Type B pancreatic cell (in vitro differentiated cells): ENCODE data around the gene ALKBH3. TPM values are rescaled to one million over a fixed set of nuclear protein-coding genes. Genes with fewer than 3 reads are reported as not detected.
A peak's percentile ranks its signal among the peaks of the same experiment; 100 is the strongest.

ENCODE experiments used
- DNase-seq: peaks from one replicate; pipeline ENCODE4 v3.0.0; 2021; ENCODE audit warnings: mixed read lengths; ENCODE audit not compliant: unreplicated experiment; ENCODE audit errors: extremely low spot score
- H3K27ac Mint-ChIP-seq: 2 replicates; pipeline ENCODE4 v1.8.0; 2021; ENCODE audit warnings: mild to moderate bottlenecking, mixed read lengths
- H3K27me3 Mint-ChIP-seq: 2 replicates; pipeline ENCODE4 v1.8.0; 2021; ENCODE audit warnings: mixed read lengths
- H3K36me3 Mint-ChIP-seq: 2 replicates; pipeline ENCODE4 v1.8.0; 2021; ENCODE audit warnings: mixed read lengths
- H3K4me1 Mint-ChIP-seq: one replicate; pipeline ENCODE4 v1.8.0; 2021; ENCODE audit warnings: mixed read lengths; ENCODE audit not compliant: unreplicated experiment
- H3K4me3 Mint-ChIP-seq: 2 replicates; pipeline ENCODE4 v1.8.0; 2021; ENCODE audit warnings: mild to moderate bottlenecking, mixed read lengths
- H3K9me3 Mint-ChIP-seq: 2 replicates; pipeline ENCODE4 v1.8.0; 2021; ENCODE audit warnings: mixed read lengths
- CTCF ChIP-seq: fragments of 200-600 bp; sonication (generic); conservative IDR thresholded peaks from 2 replicates; pipeline ENCODE4 v1.5.0; 2021; ENCODE audit warnings: antibody characterized with exemption, mild to moderate bottlenecking
- long read RNA-seq: library from polyadenylated mRNA; unstranded; transcript quantifications from one replicate; pipeline ENCODE4 v2.0.0, GENCODE V29; 2020
- total RNA-seq: library from RNA; stranded (reverse); gene quantifications from 2 replicates; pipeline ENCODE4 v1.2.1, GENCODE V29; 2021; ENCODE audit warnings: low replicate concordance

ALKBH3 gene
- total RNA-seq = 27.3 and 30.6 TPM in 2 replicates
- long read RNA-seq, transcript ALKBH3-201 (10 exons, 1,474 nt) = major isoform, 64 of 94 reads
- long read RNA-seq, partial matches to known transcripts = 7 of 94 reads
- long read RNA-seq, other reads (novel, unspliced or antisense) = 23 of 94 reads

GRCh38 chr11:43880640-43881159 is at the start of gene ALKBH3:
Gene ALKBH3 (plus strand): TSS chr11:43880831. CDS start chr11:43882653, 1,822 bp downstream.
- Mint-ChIP-seq H3K9me3 (peaks cover 5% of the 10 kb centered on the region), H3K4me1 (peaks cover 16% of the 10 kb centered on the region), H3K27me3 (peaks cover 33% of the 10 kb centered on the region), H3K36me3 (peaks cover 4% of the 10 kb centered on the region), H3K4me3 (peak within 1 kb of the TSS; percentile 93), H3K27ac (peak within 1 kb of the TSS; percentile 82)
- DNase-seq = peak; percentile 94
- TF ChIP-seq CTCF = peak; percentile 24

GRCh38 chr11:43830928-43831440 is 49.6 kb upstream of the ALKBH3 start:
- no peak for DNase-seq
- no peaks in the 10 kb centered on the region for H3K27me3 Mint-ChIP-seq
- no peaks in the 10 kb centered on the region for H3K9me3 Mint-ChIP-seq
- H3K27ac Mint-ChIP-seq = peak overlapping the region; percentile 42
- peaks cover 5% of the 10 kb centered on the region for H3K36me3 Mint-ChIP-seq
- H3K4me3 Mint-ChIP-seq = no peak overlapping the region
- peaks cover 9% of the 10 kb centered on the region for H3K4me1 Mint-ChIP-seq
- no peak for TF ChIP-seq CTCF

- H3K36me3 Mint-ChIP-seq = peaks cover 5% of the 10 kb centered on the region
- no peak overlapping the region for H3K27ac Mint-ChIP-seq
- H3K4me1 Mint-ChIP-seq = peaks cover 9% of the 10 kb centered on the region
- H3K4me3 Mint-ChIP-seq = no peak overlapping the region
- no peaks in the 10 kb centered on the region for H3K9me3 Mint-ChIP-seq
- H3K27me3 Mint-ChIP-seq = no peaks in the 10 kb centered on the region
- no peak for DNase-seq
- TF ChIP-seq CTCF = no peak
Measured at GRCh38 chr11:43832536-43832935, 48.1 kb upstream of the ALKBH3 start.

GRCh38 chr11:43833657-43834073 is 47.0 kb upstream of the ALKBH3 start:
- Mint-ChIP-seq H3K4me3 (no peak overlapping the region), H3K36me3 (peaks cover 8% of the 10 kb centered on the region), H3K27me3 (no peaks in the 10 kb centered on the region), H3K27ac (peak overlapping the region; percentile 40), H3K4me1 (peaks cover 9% of the 10 kb centered on the region), H3K9me3 (no peaks in the 10 kb centered on the region)
- TF ChIP-seq CTCF = no peak
- DNase-seq = no peak

GRCh38 chr11:43834286-43834685 is 46.3 kb upstream of the ALKBH3 start:
- H3K27me3 Mint-ChIP-seq = no peaks in the 10 kb centered on the region
- TF ChIP-seq CTCF = no peak
- no peaks in the 10 kb centered on the region for H3K9me3 Mint-ChIP-seq
- H3K27ac Mint-ChIP-seq = no peak overlapping the region
- peaks cover 9% of the 10 kb centered on the region for H3K4me1 Mint-ChIP-seq
- no peak overlapping the region for H3K4me3 Mint-ChIP-seq
- no peak for DNase-seq
- peaks cover 8% of the 10 kb centered on the region for H3K36me3 Mint-ChIP-seq
